Esophagus squamous epithelium (tissue), 4 donors: ENCODE results near the gene UBAP1L.

Experiments
- CTCF ChIP-seq, 6 experiments: fragments of 450-650 bp in 4 of 6; fragments of 200-600 bp in 2 of 6; sonication (generic) in 2 of 6; IDR thresholded peaks; one replicate each; pipeline ENCODE4 v1.5.1; 2016 to 2019; ENCODE audit warnings: antibody characterized with exemption in 6 of 6, mild to moderate bottlenecking in 4 of 6, moderate library complexity in 4 of 6
- POLR2A ChIP-seq, 4 donors: fragments of 450-650 bp; IDR thresholded peaks; one replicate each; pipeline ENCODE4 v1.6.1; 2017; ENCODE audit warnings: antibody characterized with exemption in 4 of 4, mild to moderate bottlenecking in 4 of 4, moderate library complexity in 3 of 4

DNA sequence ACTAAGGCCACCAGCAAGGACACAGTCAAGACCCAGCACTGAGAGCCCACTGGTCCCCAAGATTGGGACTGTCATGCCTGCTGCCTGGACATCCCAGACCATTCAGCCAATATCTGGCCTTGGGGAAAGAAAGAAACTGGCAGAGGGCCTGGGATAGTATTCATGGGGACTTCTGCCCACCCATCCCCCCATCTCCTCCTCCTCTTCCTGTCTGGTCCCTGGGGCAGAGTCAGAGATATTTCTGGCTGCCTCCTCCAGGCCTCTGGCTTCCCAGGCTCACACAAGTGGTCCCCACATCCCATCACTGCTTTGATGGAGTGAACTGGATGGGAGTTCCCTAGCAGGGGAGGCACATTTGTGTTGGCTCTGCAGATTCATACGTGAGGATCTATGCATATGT lies 43.0 kb downstream of the UBAP1L start:
- TF ChIP-seq CTCF (IDR thresholded peaks at IDR 0.05) (no peak), POLR2A (IDR thresholded peaks at IDR 0.05) (no peak)
